Measurements from ENCODE around the gene CPAMD8. TPM values are rescaled to one million over a fixed set of nuclear protein-coding genes. Genes with fewer than 3 reads are reported as not detected.

Gene CPAMD8
- total RNA-seq, 1 experiment from 2014 or later = 0.20 TPM

DNA sequence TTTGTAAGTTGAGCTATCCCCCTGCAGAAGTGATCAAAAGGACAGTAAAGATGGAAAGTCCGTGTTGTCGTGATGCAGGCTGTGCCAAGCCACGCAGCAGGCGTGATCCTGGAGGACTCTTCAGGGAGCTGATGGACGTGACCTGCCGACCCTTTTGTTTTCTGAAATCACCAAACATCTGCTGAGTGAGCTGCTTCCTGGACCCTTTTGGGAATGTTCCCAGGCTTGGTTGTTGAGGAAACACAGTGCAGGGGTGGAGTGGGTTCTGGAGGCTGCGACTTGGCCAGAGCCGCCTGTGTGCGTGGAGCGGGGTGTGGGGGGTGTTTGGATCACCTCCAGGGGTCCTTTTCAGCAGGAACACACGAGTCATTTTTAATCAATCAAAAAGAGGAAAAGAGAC is 15.4 kb upstream of the CPAMD8 start:
- ChIA-PET POLR2A (no interaction called here), CTCF (no interaction called here), RAD21 (ENCODE audit: low non-redundant PET in 1 of 2, low total read pairs in 2 of 2, uncharacterized antibody in 2 of 2, unreplicated experiment in 2 of 2) (no interaction called here)
- H3K36me3 ChIP-seq (ENCODE audit: control insufficient read depth in 1 of 2, insufficient read depth in 2 of 2, low read length in 2 of 2) = no peaks in the 10 kb centered on the region
- no peaks in the 10 kb centered on the region for H4K20me1 ChIP-seq (ENCODE audit: insufficient read depth)
- ATAC-seq = no peak
- H3K27me3 ChIP-seq (ENCODE audit: insufficient read depth, low read length) = no peaks in the 10 kb centered on the region
- no peaks in the 10 kb centered on the region for H3K79me2 ChIP-seq (ENCODE audit: insufficient read depth, low read length)
- no peaks in the 10 kb centered on the region for H3K4me1 ChIP-seq (ENCODE audit: control insufficient read depth in 1 of 2, insufficient read depth in 2 of 2, low read length in 2 of 2)
- H3K4me3 ChIP-seq (replicated peaks in 1 of 2; ENCODE audit: low read depth in 1 of 2, low read length in 2 of 2) = no peak overlapping the region
- DNase-seq (ENCODE audit: low read depth, low spot score) = no peak
- no peak overlapping the region for H2AFZ ChIP-seq (ENCODE audit: low read depth, low read length, poor library complexity, severe bottlenecking)
- no peak overlapping the region for H3K4me2 ChIP-seq (ENCODE audit: low read length)
- no peaks in the 10 kb centered on the region for H3K9me3 ChIP-seq (ENCODE audit: control insufficient read depth in 1 of 2, insufficient read depth in 1 of 2, low read depth in 1 of 2, low read length in 2 of 2)
- BruUV-seq (replicated peaks) = no TSS peak
- no peak overlapping the region for H3K9ac ChIP-seq (ENCODE audit: low read length)
- no peaks in the 10 kb centered on the region for H3K9me2 ChIP-seq (ENCODE audit: insufficient read depth)
- TF ChIP-seq, protein P1, sequence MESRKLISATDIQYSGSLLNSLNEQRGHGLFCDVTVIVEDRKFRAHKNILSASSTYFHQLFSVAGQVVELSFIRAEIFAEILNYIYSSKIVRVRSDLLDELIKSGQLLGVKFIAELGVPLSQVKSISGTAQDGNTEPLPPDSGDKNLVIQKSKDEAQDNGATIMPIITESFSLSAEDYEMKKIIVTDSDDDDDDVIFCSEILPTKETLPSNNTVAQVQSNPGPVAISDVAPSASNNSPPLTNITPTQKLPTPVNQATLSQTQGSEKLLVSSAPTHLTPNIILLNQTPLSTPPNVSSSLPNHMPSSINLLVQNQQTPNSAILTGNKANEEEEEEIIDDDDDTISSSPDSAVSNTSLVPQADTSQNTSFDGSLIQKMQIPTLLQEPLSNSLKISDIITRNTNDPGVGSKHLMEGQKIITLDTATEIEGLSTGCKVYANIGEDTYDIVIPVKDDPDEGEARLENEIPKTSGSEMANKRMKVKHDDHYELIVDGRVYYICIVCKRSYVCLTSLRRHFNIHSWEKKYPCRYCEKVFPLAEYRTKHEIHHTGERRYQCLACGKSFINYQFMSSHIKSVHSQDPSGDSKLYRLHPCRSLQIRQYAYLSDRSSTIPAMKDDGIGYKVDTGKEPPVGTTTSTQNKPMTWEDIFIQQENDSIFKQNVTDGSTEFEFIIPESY (IDR thresholded peaks at IDR 0.05; ENCODE audit: extremely low read depth, insufficient replicate concordance, low read length) = no peak
- TF ChIP-seq FOSL1 (IDR thresholded peaks at IDR 0.05; ENCODE audit: low read depth) (no peak), CTCF (IDR thresholded peaks at IDR 0.05 in 2 of 3, conservative IDR thresholded peaks at IDR 0.05 in 1 of 3; ENCODE audit: borderline replicate concordance in 1 of 3, insufficient read depth in 1 of 3, low read depth in 2 of 3, low read length in 2 of 3) (no peak), RAD21 (IDR thresholded peaks at IDR 0.05; ENCODE audit: low read depth) (no peak), ELF1 (IDR thresholded peaks at IDR 0.05; ENCODE audit: borderline replicate concordance, low read depth) (no peak)
- H3K27ac ChIP-seq (ENCODE audit: low read depth, low read length) = no peak overlapping the region
- intact Hi-C loops (cut with micrococcal nuclease) = no loop called here
